Mesendoderm (in vitro differentiated cells): ENCODE data around the gene CYBA.
A peak's percentile ranks its signal among the peaks of the same experiment; 100 is the strongest.

Experiments
- DNase-seq: peaks from one replicate; pipeline ENCODE4 v3.0.0; 2013
- H2AK5ac ChIP-seq: 2 replicates; pipeline ENCODE4 v1.6.1; 2013; ENCODE audit warnings: low read length, inconsistent platforms
- H2BK120ac ChIP-seq: 2 replicates; pipeline ENCODE4 v1.6.1; 2013; ENCODE audit warnings: low read depth, mild to moderate bottlenecking, low read length, moderate library complexity, mixed read lengths
- H2BK15ac ChIP-seq: replicated peaks from 2 replicates; pipeline ENCODE4 v1.6.1; 2013; ENCODE audit warnings: low read depth, mild to moderate bottlenecking, moderate library complexity
- H2BK5ac ChIP-seq: 2 replicates; pipeline ENCODE4 v1.6.1; 2013; ENCODE audit warnings: low read length, inconsistent platforms
- H3K18ac ChIP-seq: 2 replicates; pipeline ENCODE4 v1.6.1; 2013; ENCODE audit warnings: mild to moderate bottlenecking, low read length, mixed read lengths
- H3K23ac ChIP-seq: one replicate; pipeline ENCODE4 v1.6.1; 2013; ENCODE audit warnings: low read length
- H3K27ac ChIP-seq: 2 replicates; pipeline ENCODE4 v1.5.1; 2013; ENCODE audit warnings: low read depth, mild to moderate bottlenecking, inconsistent platforms, low read length, moderate library complexity
- H3K27me3 ChIP-seq: 2 replicates; pipeline ENCODE4 v1.6.1; 2013; ENCODE audit warnings: low read length, control low read depth, mild to moderate bottlenecking, inconsistent platforms; ENCODE audit not compliant: insufficient read depth, poor library complexity
- H3K36me3 ChIP-seq: 2 replicates; pipeline ENCODE4 v1.6.1; 2013; ENCODE audit warnings: low read length, inconsistent platforms; ENCODE audit not compliant: control insufficient read depth, insufficient read depth
- H3K4ac ChIP-seq: one replicate; pipeline ENCODE4 v1.6.1; 2013; ENCODE audit warnings: low read depth, mild to moderate bottlenecking, low read length, moderate library complexity
- H3K4me1 ChIP-seq: 2 replicates; pipeline ENCODE4 v1.6.1; 2013; ENCODE audit warnings: low read depth, low read length, inconsistent platforms; ENCODE audit not compliant: control insufficient read depth
- H3K4me2 ChIP-seq: 2 replicates; pipeline ENCODE4 v1.6.1; 2013; ENCODE audit warnings: low read length
- H3K4me3 ChIP-seq: 2 replicates; pipeline ENCODE4 v1.5.1; 2013; ENCODE audit warnings: mild to moderate bottlenecking, low read length
- H3K56ac ChIP-seq: one replicate; pipeline ENCODE4 v1.6.1; 2013; ENCODE audit warnings: low read length
- H3K79me1 ChIP-seq: 2 replicates; pipeline ENCODE4 v1.6.1; 2013; ENCODE audit warnings: low read length, inconsistent platforms
- H3K79me2 ChIP-seq: 2 replicates; pipeline ENCODE4 v1.6.1; 2013; ENCODE audit warnings: mild to moderate bottlenecking, low read length; ENCODE audit not compliant: control insufficient read depth, insufficient read depth
- H3K9ac ChIP-seq: 2 replicates; pipeline ENCODE4 v1.6.1; 2013; ENCODE audit warnings: low read length, inconsistent platforms
- H4K5ac ChIP-seq: one replicate; pipeline ENCODE4 v1.6.1; 2013; ENCODE audit warnings: low read length
- H4K8ac ChIP-seq: one replicate; pipeline ENCODE4 v1.6.1; 2013; ENCODE audit warnings: low read depth, mild to moderate bottlenecking, control low read depth, low read length, moderate library complexity
- WGBS: extraction: QIAGEN DNeasy Blood & Tissue Kit; methylation state at CpG from one replicate; pipeline ENCODE4 v1.1.7; 2013; ENCODE audit warnings: low lambda C conversion rate, missing lambda C conversion rate; ENCODE audit not compliant: insufficient coverage; ENCODE audit errors: extremely low coverage; 5-methylcytosine and 5-hydroxymethylcytosine counted together

The CYBA gene

DNA sequence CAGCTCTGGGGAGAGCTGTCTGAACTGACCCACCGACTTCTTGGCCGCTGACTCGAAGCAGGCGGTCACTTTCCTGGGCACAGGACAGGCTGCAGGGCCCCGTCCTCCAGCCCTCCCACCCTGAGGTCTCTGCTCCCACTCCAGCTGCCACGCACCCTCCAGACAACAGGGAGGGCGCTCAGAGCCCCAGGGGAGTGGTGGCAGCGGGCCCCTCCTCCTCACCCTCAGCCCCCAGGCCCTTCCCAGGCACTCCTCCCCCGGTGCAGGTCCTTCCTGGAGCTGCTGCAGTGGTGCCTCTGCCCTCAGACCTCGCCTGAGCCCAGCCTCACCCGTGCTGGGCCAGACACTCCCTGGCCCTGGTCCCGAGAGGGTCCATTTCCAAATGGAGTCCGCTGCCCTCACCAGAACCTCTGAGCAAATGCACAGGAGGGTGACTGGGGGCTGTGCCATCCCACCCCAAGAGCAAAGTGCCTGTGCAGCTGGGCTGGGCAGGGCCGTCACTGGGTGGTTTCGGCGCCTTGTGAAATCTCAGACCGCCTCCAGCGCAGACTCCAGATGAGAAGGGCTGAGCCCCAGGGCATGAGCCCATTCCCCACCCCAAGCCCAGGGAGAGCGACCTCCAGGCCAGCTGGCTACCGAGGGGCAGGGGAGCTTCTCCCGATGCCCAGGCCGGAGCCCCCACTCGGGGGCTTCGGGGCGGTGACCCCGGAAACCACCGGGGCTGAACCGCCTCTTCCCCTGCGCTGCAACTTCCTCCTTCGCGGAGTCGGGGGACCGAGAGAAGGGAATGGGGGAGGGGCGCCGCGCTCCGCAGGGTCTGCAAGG lies 717 bp downstream of the CYBA start:
- Histone ChIP-seq H3K79me1 (peaks cover 1% of the 10 kb centered on the region), H3K4me1 (peaks cover 3% of the 10 kb centered on the region), H3K56ac (peak overlapping the region; percentile 98), H3K27me3 (no peaks in the 10 kb centered on the region), H2BK5ac (no peak overlapping the region), H3K27ac (peak overlapping the region; percentile 70), H3K9ac (peak overlapping the region; percentile 98), H4K8ac (no peak overlapping the region), H3K79me2 (no peaks in the 10 kb centered on the region), H3K4me3 (peak overlapping the region; percentile 85), H2BK15ac (no peak overlapping the region), H3K4me2 (peak overlapping the region; percentile 42), H3K36me3 (no peaks in the 10 kb centered on the region), H3K4ac (peak overlapping the region; percentile 48), H2AK5ac (no peak overlapping the region), H3K23ac (no peak overlapping the region), H3K18ac (peak overlapping the region; percentile 77), H4K5ac (no peak overlapping the region), H2BK120ac (no peak overlapping the region)
- no CpG with 5 or more reads among the region's 37 CpGs for WGBS
- DNase-seq, result peak; percentile 43

DNA sequence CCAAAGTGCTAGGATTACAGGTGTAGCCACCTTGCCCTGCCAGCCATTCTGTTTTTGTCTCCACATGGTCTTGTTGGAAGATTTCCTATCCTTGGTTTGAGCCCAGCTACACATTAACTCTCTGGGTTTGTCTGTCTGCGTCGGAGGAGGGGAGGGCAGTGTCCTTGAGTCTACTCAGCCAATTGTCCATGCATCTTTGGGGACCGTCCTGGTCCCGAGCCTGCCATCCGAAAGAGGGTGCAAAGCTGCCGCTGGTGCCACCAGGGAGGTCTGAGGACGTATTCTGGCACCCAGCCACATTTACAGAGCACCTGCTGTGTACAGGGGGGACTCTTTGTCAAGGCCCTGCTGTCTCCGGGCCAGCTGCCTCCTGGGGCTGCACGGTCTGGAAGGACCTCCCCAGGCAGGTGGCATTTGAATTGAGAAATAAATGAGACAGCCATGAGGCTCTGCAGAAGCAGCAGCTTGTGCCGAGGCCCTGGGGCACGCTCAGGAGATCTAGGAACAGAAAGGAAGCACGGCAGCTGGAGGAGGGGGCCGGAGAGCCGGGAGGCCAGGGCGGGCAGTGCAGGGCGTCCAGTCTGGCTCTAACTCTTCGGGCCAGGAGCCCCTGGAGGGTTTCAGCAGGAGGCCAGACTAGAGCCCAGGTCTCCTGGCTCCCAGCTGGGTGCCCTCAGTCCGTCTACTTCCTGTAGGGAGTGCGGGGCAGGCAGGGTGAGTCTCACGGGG lies 1.5 kb downstream of the CYBA start:
- Histone ChIP-seq H3K23ac (no peak overlapping the region), H3K18ac (no peak overlapping the region), H2BK15ac (no peak overlapping the region), H2BK120ac (no peak overlapping the region), H3K56ac (peak overlapping the region; percentile 98), H3K4me3 (no peak overlapping the region), H3K9ac (no peak overlapping the region), H4K5ac (no peak overlapping the region), H2BK5ac (no peak overlapping the region), H3K27me3 (no peaks in the 10 kb centered on the region), H3K79me2 (no peaks in the 10 kb centered on the region), H3K4me1 (peaks cover 3% of the 10 kb centered on the region), H3K36me3 (no peaks in the 10 kb centered on the region), H3K79me1 (peaks cover 1% of the 10 kb centered on the region), H2AK5ac (no peak overlapping the region), H4K8ac (no peak overlapping the region), H3K27ac (no peak overlapping the region), H3K4me2 (no peak overlapping the region), H3K4ac (no peak overlapping the region)
- no peak for DNase-seq
- no CpG with 5 or more reads among the region's 20 CpGs for WGBS

DNA sequence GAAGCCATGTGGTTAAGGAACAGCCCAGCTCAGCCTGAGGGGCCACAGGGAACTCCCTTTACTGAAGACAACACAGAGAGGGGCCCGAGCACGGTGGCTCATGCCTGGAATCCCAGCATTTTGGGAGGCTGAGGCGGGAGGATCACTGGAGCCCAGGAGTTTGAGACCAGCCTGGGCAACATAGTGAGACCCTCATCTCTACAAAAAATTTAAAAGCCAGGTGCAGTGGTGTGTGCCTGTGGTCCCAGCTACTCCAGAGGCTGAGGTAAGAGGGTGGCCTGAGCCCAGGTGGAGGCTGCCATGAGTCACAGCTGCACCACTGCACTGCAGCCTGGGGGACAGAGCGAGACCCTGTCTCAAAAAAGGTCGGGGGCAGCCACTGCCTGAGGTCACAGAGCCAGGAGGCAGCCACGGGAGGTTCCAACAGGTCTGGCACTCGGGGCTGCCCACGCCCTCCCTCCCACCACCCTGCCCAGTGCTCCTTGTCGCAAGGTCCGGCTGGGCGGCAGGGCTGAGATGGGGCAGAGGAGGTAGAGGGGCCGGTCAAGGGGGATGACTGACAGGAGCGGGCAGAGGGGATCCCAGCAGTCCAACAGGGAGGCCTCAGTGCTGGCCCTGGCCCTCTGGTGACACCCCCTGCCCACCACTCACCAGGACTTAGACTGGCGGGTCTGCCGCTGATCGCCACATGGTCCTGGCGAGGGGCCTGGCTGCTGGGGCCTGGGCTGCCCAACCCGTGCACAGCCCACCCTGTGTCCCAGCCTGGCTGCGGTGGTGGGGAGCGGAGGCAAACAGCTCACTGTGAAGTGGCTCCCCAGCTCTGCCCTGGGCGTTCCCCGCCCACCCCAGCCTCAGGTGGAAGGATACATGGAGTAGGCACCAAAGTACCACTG lies 3.4 kb downstream of the CYBA start:
- H3K23ac ChIP-seq, result no peak overlapping the region
- H3K56ac ChIP-seq, result no peak overlapping the region
- H2BK15ac ChIP-seq, result no peak overlapping the region
- H3K79me2 ChIP-seq, result no peaks in the 10 kb centered on the region
- H3K4me2 ChIP-seq, result no peak overlapping the region
- no peaks in the 10 kb centered on the region for H3K36me3 ChIP-seq
- peaks cover 3% of the 10 kb centered on the region for H3K4me1 ChIP-seq
- peaks cover 1% of the 10 kb centered on the region for H3K79me1 ChIP-seq
- H4K8ac ChIP-seq, result no peak overlapping the region
- no peak for DNase-seq
- H3K27ac ChIP-seq, result no peak overlapping the region
- no peak overlapping the region for H4K5ac ChIP-seq
- H3K4me3 ChIP-seq, result no peak overlapping the region
- H3K9ac ChIP-seq, result no peak overlapping the region
- H2BK5ac ChIP-seq, result no peak overlapping the region
- no CpG with 5 or more reads among the region's 22 CpGs for WGBS
- no peak overlapping the region for H3K4ac ChIP-seq
- no peaks in the 10 kb centered on the region for H3K27me3 ChIP-seq
- H3K18ac ChIP-seq, result no peak overlapping the region
- H2BK120ac ChIP-seq, result no peak overlapping the region
- H2AK5ac ChIP-seq, result no peak overlapping the region

GRCh38 chr16:88646345-88647034 lies 4.4 kb downstream of the CYBA start:
- no peak overlapping the region for H3K4me2 ChIP-seq
- no peak overlapping the region for H2AK5ac ChIP-seq
- H3K79me2 ChIP-seq, result no peaks in the 10 kb centered on the region
- H3K4ac ChIP-seq, result no peak overlapping the region
- no peak overlapping the region for H3K56ac ChIP-seq
- H4K5ac ChIP-seq, result no peak overlapping the region
- no CpG with 5 or more reads among the region's 28 CpGs for WGBS
- H3K23ac ChIP-seq, result no peak overlapping the region
- H3K9ac ChIP-seq, result no peak overlapping the region
- no peak overlapping the region for H2BK120ac ChIP-seq
- no peak overlapping the region for H3K4me3 ChIP-seq
- peaks cover 3% of the 10 kb centered on the region for H3K4me1 ChIP-seq
- no peak overlapping the region for H3K27ac ChIP-seq
- no peak overlapping the region for H2BK5ac ChIP-seq
- H2BK15ac ChIP-seq, result no peak overlapping the region
- H3K36me3 ChIP-seq, result no peaks in the 10 kb centered on the region
- no peak for DNase-seq
- peaks cover 1% of the 10 kb centered on the region for H3K79me1 ChIP-seq
- H3K18ac ChIP-seq, result no peak overlapping the region
- no peak overlapping the region for H4K8ac ChIP-seq
- H3K27me3 ChIP-seq, result no peaks in the 10 kb centered on the region

- no peak overlapping the region for H3K18ac ChIP-seq
- H3K56ac ChIP-seq, result no peak overlapping the region
- H4K8ac ChIP-seq, result no peak overlapping the region
- H3K23ac ChIP-seq, result no peak overlapping the region
- H3K4me3 ChIP-seq, result no peak overlapping the region
- no peak overlapping the region for H2BK5ac ChIP-seq
- H3K79me2 ChIP-seq, result no peaks in the 10 kb centered on the region
- H3K79me1 ChIP-seq, result peaks cover 1% of the 10 kb centered on the region
- DNase-seq, result no peak
- H2BK120ac ChIP-seq, result no peak overlapping the region
- H3K4me2 ChIP-seq, result no peak overlapping the region
- H4K5ac ChIP-seq, result no peak overlapping the region
- no peak overlapping the region for H3K27ac ChIP-seq
- H2AK5ac ChIP-seq, result no peak overlapping the region
- H3K36me3 ChIP-seq, result no peaks in the 10 kb centered on the region
- no peaks in the 10 kb centered on the region for H3K4me1 ChIP-seq
- no CpG with 5 or more reads among the region's 23 CpGs for WGBS
- no peak overlapping the region for H3K4ac ChIP-seq
- H3K9ac ChIP-seq, result no peak overlapping the region
- no peak overlapping the region for H2BK15ac ChIP-seq
- no peaks in the 10 kb centered on the region for H3K27me3 ChIP-seq
Measured at GRCh38 chr16:88645941-88646340, 4.9 kb downstream of the CYBA start.
